ENCODE measurements around the gene GRAMD2B. TPM values are rescaled to one million over a fixed set of nuclear protein-coding genes. Genes with fewer than 3 reads are reported as not detected.

Gene GRAMD2B
- total and polyA plus RNA-seq, 7 donors: 26.1 to 53.8 (median 44.4) TPM

DNA sequence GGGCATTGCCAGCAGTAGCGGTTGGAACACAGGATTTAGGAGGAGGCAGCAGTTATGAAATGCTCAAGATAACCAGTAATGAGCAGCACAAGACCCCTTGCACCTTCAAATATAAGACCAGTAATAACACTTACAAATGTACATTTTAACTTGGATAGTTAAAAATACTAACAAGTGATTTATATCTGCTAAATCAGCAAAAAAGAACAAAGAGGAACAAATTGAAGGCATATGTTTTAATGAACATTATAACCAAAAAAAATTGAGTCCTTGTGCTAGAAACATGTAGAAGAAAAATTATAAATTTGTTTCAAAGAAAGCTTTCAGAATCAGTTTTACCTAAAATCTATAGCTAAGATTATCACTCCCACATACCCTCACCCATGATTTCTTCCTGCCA lies 119.8 kb downstream of the GRAMD2B start:
- peaks cover 0 to 7% (median 5%) of the 10 kb centered on the region in 4 donors for H3K4me1 ChIP-seq
- TF ChIP-seq, protein P1, sequence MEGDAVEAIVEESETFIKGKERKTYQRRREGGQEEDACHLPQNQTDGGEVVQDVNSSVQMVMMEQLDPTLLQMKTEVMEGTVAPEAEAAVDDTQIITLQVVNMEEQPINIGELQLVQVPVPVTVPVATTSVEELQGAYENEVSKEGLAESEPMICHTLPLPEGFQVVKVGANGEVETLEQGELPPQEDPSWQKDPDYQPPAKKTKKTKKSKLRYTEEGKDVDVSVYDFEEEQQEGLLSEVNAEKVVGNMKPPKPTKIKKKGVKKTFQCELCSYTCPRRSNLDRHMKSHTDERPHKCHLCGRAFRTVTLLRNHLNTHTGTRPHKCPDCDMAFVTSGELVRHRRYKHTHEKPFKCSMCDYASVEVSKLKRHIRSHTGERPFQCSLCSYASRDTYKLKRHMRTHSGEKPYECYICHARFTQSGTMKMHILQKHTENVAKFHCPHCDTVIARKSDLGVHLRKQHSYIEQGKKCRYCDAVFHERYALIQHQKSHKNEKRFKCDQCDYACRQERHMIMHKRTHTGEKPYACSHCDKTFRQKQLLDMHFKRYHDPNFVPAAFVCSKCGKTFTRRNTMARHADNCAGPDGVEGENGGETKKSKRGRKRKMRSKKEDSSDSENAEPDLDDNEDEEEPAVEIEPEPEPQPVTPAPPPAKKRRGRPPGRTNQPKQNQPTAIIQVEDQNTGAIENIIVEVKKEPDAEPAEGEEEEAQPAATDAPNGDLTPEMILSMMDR (IDR thresholded peaks at IDR 0.05): no peak
- no peak for TF ChIP-seq POLR2AphosphoS5 (IDR thresholded peaks at IDR 0.05)
- no peak for TF ChIP-seq EP300 (IDR thresholded peaks at IDR 0.05)
- no peak for TF ChIP-seq POLR2A (IDR thresholded peaks at IDR 0.05)
- no peak for DNase-seq
- H3K9me3 ChIP-seq: no peaks in the 10 kb centered on the region
- WGBS, 2 donors: 93 to 95% methylated on average over 1 of the region's 1 CpG
- H3K4me3 ChIP-seq: no peak overlapping the region
- H3K36me3 ChIP-seq: peaks cover 0 to 24% (median 10%) of the 10 kb centered on the region in 4 donors
- H3K27me3 ChIP-seq: no peaks in the 10 kb centered on the region
- intact Hi-C loops (cut with DNase I): no loop called here
- H3K27ac ChIP-seq: no peak overlapping the region

GRCh38 chr5:126543660-126544059 lies 120.5 kb downstream of the GRAMD2B start:
- TF ChIP-seq POLR2A (IDR thresholded peaks at IDR 0.05): no peak
- TF ChIP-seq, protein P1 (IDR thresholded peaks at IDR 0.05): no peak
- TF ChIP-seq EP300 (IDR thresholded peaks at IDR 0.05): no peak
- TF ChIP-seq POLR2AphosphoS5 (IDR thresholded peaks at IDR 0.05): no peak
- Histone ChIP-seq H3K4me1 (peaks cover 0 to 4% (median 4%) of the 10 kb centered on the region in 4 donors), H3K27ac (no peak overlapping the region), H3K9me3 (no peaks in the 10 kb centered on the region), H3K4me3 (no peak overlapping the region), H3K36me3 (peaks cover 0 to 31% (median 10%) of the 10 kb centered on the region in 4 donors), H3K27me3 (no peaks in the 10 kb centered on the region)
- DNase-seq: no peak
- intact Hi-C loops (cut with DNase I): no loop called here
- 12 to 76% methylated on average over 2 of the region's 2 CpGs for WGBS, 2 donors

Other genes with a start within 250 kb of the GRAMD2B start
- 10 to 100 TPM; 16.0 to 22.2 (median 17.8) TPM for gene ALDH7A1, start 171.8 kb downstream of the GRAMD2B start, total RNA-seq
- 10 to 100 TPM; 26.4 to 37.0 (median 31.5) TPM for gene ALDH7A1, start 171.8 kb downstream of the GRAMD2B start, polyA plus RNA-seq
- gene PHAX, start 177.5 kb downstream of the GRAMD2B start, total RNA-seq: 10 to 100 TPM; 38.8 to 58.5 (median 49.0) TPM
- gene PHAX, start 177.5 kb downstream of the GRAMD2B start, polyA plus RNA-seq: 10 to 100 TPM; 18.9 to 30.0 (median 25.9) TPM